Stimulated activated CD4-positive, alpha-beta T cell treated with anti-CD3 and anti-CD28 coated beads, TNF-alpha, amount 100 ng/mL, for 4 hours (primary cell): Measurements from ENCODE around the gene NR6A1.

ENCODE experiments used
- DNase-seq, 3 experiments: peaks; one replicate each; pipeline ENCODE4 v3.0.0-alpha.2; 2020; ENCODE audit warnings: low read depth in 3 of 3

The NR6A1 gene

GRCh38 chr9:124574534-124575375 lies 196.4 kb downstream of the NR6A1 start:
- DNase-seq = no peak

- no peak for DNase-seq
These were observed 200.0 kb downstream of the NR6A1 start for GRCh38 chr9:124570942-124571666.

- no peak for DNase-seq
These were observed 201.2 kb downstream of the NR6A1 start for GRCh38 chr9:124569942-124570341.

GRCh38 chr9:124567362-124567761 lies 203.7 kb downstream of the NR6A1 start:
- DNase-seq = no peak

- no peak for DNase-seq
These were observed 208.8 kb downstream of the NR6A1 start for GRCh38 chr9:124562328-124562727.

GRCh38 chr9:124559871-124560270 lies 211.2 kb downstream of the NR6A1 start:
- no peak for DNase-seq

- no peak for DNase-seq
These were observed 212.2 kb downstream of the NR6A1 start for GRCh38 chr9:124558777-124559470.

GRCh38 chr9:124557895-124558294 lies 213.2 kb downstream of the NR6A1 start:
- DNase-seq = no peak

GRCh38 chr9:124555043-124555442 lies 216.1 kb downstream of the NR6A1 start:
- no peak for DNase-seq

GRCh38 chr9:124553738-124554137 lies 217.4 kb downstream of the NR6A1 start:
- no peak for DNase-seq

GRCh38 chr9:124552273-124552605 lies 218.9 kb downstream of the NR6A1 start:
- DNase-seq = no peak

- peak in 2 of 3 experiments; percentile 1 to 7 for DNase-seq
These were observed 219.4 kb downstream of the NR6A1 start for GRCh38 chr9:124551472-124552272.

GRCh38 chr9:124550072-124550471 lies 221.0 kb downstream of the NR6A1 start:
- no peak for DNase-seq

- DNase-seq = no peak
These were observed 222.1 kb downstream of the NR6A1 start for GRCh38 chr9:124549016-124549415.

GRCh38 chr9:124544535-124544934 lies 226.6 kb downstream of the NR6A1 start:
- no peak for DNase-seq

- DNase-seq = no peak
These were observed 229.3 kb downstream of the NR6A1 start for GRCh38 chr9:124541824-124542223.

- DNase-seq = no peak
These were observed 233.2 kb downstream of the NR6A1 start for GRCh38 chr9:124537926-124538325.

GRCh38 chr9:124535846-124536245 lies 235.3 kb downstream of the NR6A1 start:
- no peak for DNase-seq

GRCh38 chr9:124532897-124533296 lies 238.2 kb downstream of the NR6A1 start:
- no peak for DNase-seq

GRCh38 chr9:124531115-124531514 lies 240.0 kb downstream of the NR6A1 start:
- no peak for DNase-seq

GRCh38 chr9:124530246-124530645 lies 240.9 kb downstream of the NR6A1 start:
- no peak for DNase-seq

- DNase-seq = no peak
These were observed 243.3 kb downstream of the NR6A1 start for GRCh38 chr9:124527781-124528180.
